Astrocyte (in vitro differentiated cells and primary cell): ENCODE results near the gene SVOPL.

Source experiments
- EZH2 ChIP-seq: IDR thresholded peaks from 2 replicates; pipeline ENCODE4 v1.6.1; 2012; ENCODE audit warnings: mild to moderate bottlenecking, low read length, inconsistent platforms; ENCODE audit not compliant: insufficient read depth
- TF ChIP-seq, protein P1 (sequence below): IDR thresholded peaks from 2 replicates; pipeline ENCODE4 v1.5.1; 2011; ENCODE audit warnings: low read depth, mild to moderate bottlenecking, inconsistent platforms, low read length, moderate library complexity; ENCODE audit not compliant: insufficient read depth

DNA sequence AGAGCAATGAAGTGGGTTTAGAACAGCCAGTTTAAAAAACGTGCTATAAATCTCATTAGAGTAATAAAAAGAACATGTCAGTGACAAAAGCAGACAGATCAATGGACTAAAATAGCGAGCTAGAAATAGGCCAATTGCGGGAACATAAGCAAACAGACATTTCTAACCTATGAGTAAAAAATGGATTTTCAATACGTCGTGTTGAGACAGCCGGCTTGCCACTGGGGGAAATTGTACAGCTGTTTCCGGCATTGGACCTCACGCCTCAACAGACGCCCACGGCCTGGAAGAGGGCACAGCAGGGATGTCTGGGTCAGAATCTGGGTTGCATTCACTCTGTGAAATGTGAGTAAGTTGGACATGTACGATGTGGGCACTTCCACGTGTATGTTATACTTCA lies 92.9 kb downstream of the SVOPL start:
- TF ChIP-seq, protein P1, sequence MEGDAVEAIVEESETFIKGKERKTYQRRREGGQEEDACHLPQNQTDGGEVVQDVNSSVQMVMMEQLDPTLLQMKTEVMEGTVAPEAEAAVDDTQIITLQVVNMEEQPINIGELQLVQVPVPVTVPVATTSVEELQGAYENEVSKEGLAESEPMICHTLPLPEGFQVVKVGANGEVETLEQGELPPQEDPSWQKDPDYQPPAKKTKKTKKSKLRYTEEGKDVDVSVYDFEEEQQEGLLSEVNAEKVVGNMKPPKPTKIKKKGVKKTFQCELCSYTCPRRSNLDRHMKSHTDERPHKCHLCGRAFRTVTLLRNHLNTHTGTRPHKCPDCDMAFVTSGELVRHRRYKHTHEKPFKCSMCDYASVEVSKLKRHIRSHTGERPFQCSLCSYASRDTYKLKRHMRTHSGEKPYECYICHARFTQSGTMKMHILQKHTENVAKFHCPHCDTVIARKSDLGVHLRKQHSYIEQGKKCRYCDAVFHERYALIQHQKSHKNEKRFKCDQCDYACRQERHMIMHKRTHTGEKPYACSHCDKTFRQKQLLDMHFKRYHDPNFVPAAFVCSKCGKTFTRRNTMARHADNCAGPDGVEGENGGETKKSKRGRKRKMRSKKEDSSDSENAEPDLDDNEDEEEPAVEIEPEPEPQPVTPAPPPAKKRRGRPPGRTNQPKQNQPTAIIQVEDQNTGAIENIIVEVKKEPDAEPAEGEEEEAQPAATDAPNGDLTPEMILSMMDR = no peak
- no peak for TF ChIP-seq EZH2
